ENCODE results near the gene COQ6.
"Not testable (repeated sequence)": the region's sequence is repeated elsewhere in the genome, so short reads cannot be mapped to it uniquely, and the experiment has no call there.

The COQ6 gene

DNA sequence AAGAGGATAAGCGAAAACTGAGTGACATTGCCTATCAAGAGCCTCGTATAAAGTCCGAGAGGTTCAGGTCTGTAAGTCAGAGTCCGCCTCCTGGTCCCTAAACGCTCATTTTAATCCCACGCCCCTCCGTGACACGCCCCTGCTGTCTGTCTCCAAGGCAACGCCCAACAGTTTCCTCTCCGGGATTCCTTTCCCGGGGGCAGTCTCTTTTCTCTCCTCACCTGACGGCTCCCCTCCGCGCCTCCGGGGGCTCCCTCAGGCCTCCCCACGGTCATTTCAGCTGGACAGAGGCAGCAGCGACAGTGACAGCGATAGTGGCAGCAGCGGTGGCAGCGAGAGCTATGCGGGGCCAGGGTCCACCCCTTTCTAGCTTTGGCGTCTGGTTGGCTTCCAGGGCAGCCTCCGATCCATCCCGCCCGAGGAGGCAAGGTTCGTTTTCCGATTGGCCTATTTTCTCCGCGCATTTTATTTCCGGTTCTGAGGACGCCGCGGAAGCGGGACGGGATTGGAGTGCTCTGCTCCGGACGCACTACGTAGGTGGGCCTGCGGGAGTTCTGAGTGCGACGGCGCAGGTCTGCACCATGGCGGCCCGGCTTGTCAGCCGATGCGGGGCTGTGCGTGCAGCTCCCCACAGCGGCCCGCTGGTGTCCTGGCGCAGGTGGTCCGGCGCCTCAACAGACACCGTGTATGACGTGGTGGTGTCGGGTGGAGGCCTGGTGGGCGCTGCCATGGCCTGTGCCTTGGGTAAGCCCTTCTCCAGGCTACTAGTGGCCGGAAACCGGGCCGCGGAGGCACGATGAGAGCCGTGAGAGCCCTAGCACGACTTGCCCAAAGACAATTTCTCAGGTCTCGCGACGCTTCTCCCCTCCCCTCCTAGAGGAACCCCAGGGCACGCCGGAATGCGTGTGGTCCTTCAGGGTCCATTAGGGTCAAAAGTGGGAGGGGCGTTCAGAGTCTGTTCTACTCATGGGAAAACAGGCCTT lies at the start of gene COQ6, which contains the start of gene FAM161B:
Gene COQ6 (plus strand): TSS at position 551 of the 983 bp plus-strand sequence. CDS start 31 bp downstream, at position 582.
Gene FAM161B (minus strand): TSS at position 343 of the 983 bp plus-strand sequence. CDS start 68 bp downstream, at position 275.
- no peaks in the 10 kb centered on the region; the same call in 1 of the 2 replicates for H3K4me1 ChIP-seq (ENCODE audit: control insufficient read depth, insufficient read depth, low read length)
- no peaks in the 10 kb centered on the region for H3K9me3 ChIP-seq (ENCODE audit: control insufficient read depth, insufficient read depth, low read length)
- no peak within 1 kb of the TSS for H3K27ac ChIP-seq (ENCODE audit: low read length)
- peak; percentile 91 for DNase-seq (ENCODE audit: low read depth, low spot score)
- no CpG with 5 or more reads among the region's 70 CpGs for whole genome bisulfite sequencing (ENCODE audit: insufficient coverage, insufficient read length)
- no peaks in the 10 kb centered on the region for H3K36me3 ChIP-seq (ENCODE audit: control insufficient read depth, insufficient read depth, low read length)
- no peaks in the 10 kb centered on the region for H3K27me3 ChIP-seq (ENCODE audit: control insufficient read depth, insufficient read depth, low read length)
- peak within 1 kb of the TSS; percentile 44; the same call in 1 of the 2 replicates for H3K4me3 ChIP-seq (ENCODE audit: low read length)

DNA sequence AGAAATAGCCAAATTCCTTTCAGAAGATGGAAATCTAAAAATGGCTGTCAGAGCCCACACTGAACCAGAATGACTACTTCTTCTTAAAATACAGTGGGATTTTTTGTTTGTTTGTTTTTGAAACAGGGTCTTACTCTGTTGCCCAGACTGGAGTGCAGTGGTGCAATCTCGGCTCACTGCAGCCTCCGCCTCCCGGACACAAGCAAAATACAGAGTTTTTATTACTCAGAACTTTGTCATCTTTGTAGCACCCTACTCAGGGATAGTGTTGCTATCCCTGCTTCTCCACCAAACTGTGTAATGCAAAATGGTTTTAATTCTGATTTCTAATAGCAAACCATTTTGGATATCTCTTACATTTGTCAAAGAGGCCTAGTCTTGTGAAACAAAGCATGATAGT lies 47.1 kb upstream of the COQ6 start:
- H3K4me1 ChIP-seq (ENCODE audit: control insufficient read depth, insufficient read depth, low read length) = no peaks in the 10 kb centered on the region
- H3K27ac ChIP-seq (ENCODE audit: low read length) = no peak overlapping the region
- H3K9me3 ChIP-seq (ENCODE audit: control insufficient read depth, insufficient read depth, low read length) = no peaks in the 10 kb centered on the region
- DNase-seq (ENCODE audit: low read depth, low spot score) = no peak
- H3K36me3 ChIP-seq (ENCODE audit: control insufficient read depth, insufficient read depth, low read length) = peaks cover 11% of the 10 kb centered on the region; the same call in 1 of the 2 replicates
- H3K4me3 ChIP-seq (ENCODE audit: low read length) = no peak overlapping the region
- H3K27me3 ChIP-seq (ENCODE audit: control insufficient read depth, insufficient read depth, low read length) = no peaks in the 10 kb centered on the region
- WGBS (ENCODE audit: insufficient coverage, insufficient read length) = no CpG with 5 or more reads among the region's 3 CpGs

- no peaks in the 10 kb centered on the region for H3K9me3 ChIP-seq (ENCODE audit: control insufficient read depth, insufficient read depth, low read length)
- H3K4me1 ChIP-seq (ENCODE audit: control insufficient read depth, insufficient read depth, low read length) = no peaks in the 10 kb centered on the region
- no peaks in the 10 kb centered on the region for H3K27me3 ChIP-seq (ENCODE audit: control insufficient read depth, insufficient read depth, low read length)
- H3K27ac ChIP-seq (ENCODE audit: low read length) = no peak overlapping the region
- no CpG with 5 or more reads among the region's 1 CpG for WGBS (ENCODE audit: insufficient coverage, insufficient read length)
- no peak overlapping the region for H3K4me3 ChIP-seq (ENCODE audit: low read length)
- H3K36me3 ChIP-seq (ENCODE audit: control insufficient read depth, insufficient read depth, low read length) = peaks cover 12% of the 10 kb centered on the region; the same call in 1 of the 2 replicates
- no peak for DNase-seq (ENCODE audit: low read depth, low spot score)
Measured at GRCh38 chr14:73909681-73910080, 40.4 kb upstream of the COQ6 start.

DNA sequence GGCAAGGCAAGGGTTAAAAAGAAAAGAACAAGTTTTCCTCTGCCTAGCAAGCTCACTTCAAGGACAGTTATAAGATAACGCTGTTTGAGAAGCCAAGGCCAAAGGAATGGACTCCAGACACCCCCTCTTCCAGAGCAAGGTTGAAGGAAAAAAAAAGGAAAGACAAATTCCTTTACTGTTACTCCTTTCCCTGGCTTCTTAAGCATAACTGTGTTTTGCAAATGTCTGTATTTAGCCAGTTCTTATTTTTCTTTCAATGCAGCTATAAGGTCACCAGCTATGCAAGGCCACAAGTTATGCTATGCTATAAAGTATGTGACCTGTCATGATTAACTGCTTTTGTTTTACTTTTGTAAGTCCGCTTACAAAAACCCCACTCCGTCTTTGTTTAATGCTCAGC lies 36.8 kb upstream of the COQ6 start:
- Histone ChIP-seq H3K4me3 (ENCODE audit: low read length) (no peak overlapping the region), H3K27ac (ENCODE audit: low read length) (no peak overlapping the region), H3K36me3 (ENCODE audit: control insufficient read depth, insufficient read depth, low read length) (peaks cover 5% of the 10 kb centered on the region; the same call in 1 of the 2 replicates), H3K4me1 (ENCODE audit: control insufficient read depth, insufficient read depth, low read length) (no peaks in the 10 kb centered on the region), H3K27me3 (ENCODE audit: control insufficient read depth, insufficient read depth, low read length) (no peaks in the 10 kb centered on the region), H3K9me3 (ENCODE audit: control insufficient read depth, insufficient read depth, low read length) (no peaks in the 10 kb centered on the region)
- DNase-seq (ENCODE audit: low read depth, low spot score) = no peak
- WGBS (ENCODE audit: insufficient coverage, insufficient read length) = no CpG with 5 or more reads among the region's 3 CpGs

DNA sequence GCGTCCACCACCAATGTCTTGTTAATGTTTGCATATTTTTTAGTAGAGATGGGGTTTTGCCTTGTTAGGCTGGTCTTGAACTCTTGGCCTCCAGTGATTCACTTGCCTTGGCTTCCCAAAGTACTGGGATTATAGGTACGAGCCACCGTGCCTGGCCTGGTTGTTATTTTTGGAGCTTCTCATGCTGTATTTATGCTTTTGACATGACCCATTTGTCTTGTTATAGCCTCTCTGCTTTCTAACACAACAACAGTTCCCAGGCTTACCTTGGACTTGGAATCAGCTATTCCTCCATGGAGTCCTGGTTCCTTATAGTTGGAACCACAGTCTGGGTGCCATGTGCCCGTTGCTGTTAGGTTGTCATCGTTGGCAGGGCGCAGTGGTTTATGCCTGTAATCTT lies 33.8 kb upstream of the COQ6 start:
- Histone ChIP-seq H3K4me1 (ENCODE audit: control insufficient read depth, insufficient read depth, low read length) (no peaks in the 10 kb centered on the region), H3K9me3 (ENCODE audit: control insufficient read depth, insufficient read depth, low read length) (no peaks in the 10 kb centered on the region), H3K4me3 (ENCODE audit: low read length) (no peak overlapping the region), H3K27ac (ENCODE audit: low read length) (no peak overlapping the region), H3K27me3 (ENCODE audit: control insufficient read depth, insufficient read depth, low read length) (no peaks in the 10 kb centered on the region), H3K36me3 (ENCODE audit: control insufficient read depth, insufficient read depth, low read length) (peaks cover 2% of the 10 kb centered on the region; the same call in 1 of the 2 replicates)
- DNase-seq (ENCODE audit: low read depth, low spot score) = no peak
- WGBS (ENCODE audit: insufficient coverage, insufficient read length) = no CpG with 5 or more reads among the region's 6 CpGs

GRCh38 chr14:73919457-73919856 lies 30.6 kb upstream of the COQ6 start:
- H3K4me3 ChIP-seq (ENCODE audit: low read length); H3K4me1 ChIP-seq (ENCODE audit: control insufficient read depth, insufficient read depth, low read length); H3K9me3 ChIP-seq (ENCODE audit: control insufficient read depth, insufficient read depth, low read length); H3K27me3 ChIP-seq (ENCODE audit: control insufficient read depth, insufficient read depth, low read length); H3K27ac ChIP-seq (ENCODE audit: low read length); DNase-seq (ENCODE audit: low read depth, low spot score): not testable (repeated sequence)
- H3K36me3 ChIP-seq (ENCODE audit: control insufficient read depth, insufficient read depth, low read length) = peaks cover 12% of the 10 kb centered on the region; the same call in 1 of the 2 replicates
- WGBS (ENCODE audit: insufficient coverage, insufficient read length) = no CpG with 5 or more reads among the region's 2 CpGs

- H3K9me3 ChIP-seq (ENCODE audit: control insufficient read depth, insufficient read depth, low read length) = no peaks in the 10 kb centered on the region
Measured at GRCh38 chr14:73924337-73924736, 25.8 kb upstream of the COQ6 start.

GRCh38 chr14:73935666-73936065 lies 14.4 kb upstream of the COQ6 start:
- Histone ChIP-seq H3K4me1 (ENCODE audit: control insufficient read depth, insufficient read depth, low read length) (no peaks in the 10 kb centered on the region), H3K36me3 (ENCODE audit: control insufficient read depth, insufficient read depth, low read length) (no peaks in the 10 kb centered on the region), H3K27me3 (ENCODE audit: control insufficient read depth, insufficient read depth, low read length) (no peaks in the 10 kb centered on the region), H3K9me3 (ENCODE audit: control insufficient read depth, insufficient read depth, low read length) (no peaks in the 10 kb centered on the region), H3K4me3 (ENCODE audit: low read length) (no peak overlapping the region), H3K27ac (ENCODE audit: low read length) (no peak overlapping the region)
- no peak for DNase-seq (ENCODE audit: low read depth, low spot score)
- no CpG with 5 or more reads among the region's 2 CpGs for WGBS (ENCODE audit: insufficient coverage, insufficient read length)

More at GRCh38 chr14:73924337-73924736, 25.8 kb upstream of the COQ6 start:
- H3K27me3 ChIP-seq (ENCODE audit: control insufficient read depth, insufficient read depth, low read length) = no peaks in the 10 kb centered on the region
- H3K36me3 ChIP-seq (ENCODE audit: control insufficient read depth, insufficient read depth, low read length) = peaks cover 18% of the 10 kb centered on the region
- no peaks in the 10 kb centered on the region for H3K4me1 ChIP-seq (ENCODE audit: control insufficient read depth, insufficient read depth, low read length)
- no CpG with 5 or more reads among the region's 5 CpGs for WGBS (ENCODE audit: insufficient coverage, insufficient read length)
- H3K4me3 ChIP-seq (ENCODE audit: low read length) = no peak overlapping the region
- no peak overlapping the region for H3K27ac ChIP-seq (ENCODE audit: low read length)
- DNase-seq (ENCODE audit: low read depth, low spot score) = no peak

DNA sequence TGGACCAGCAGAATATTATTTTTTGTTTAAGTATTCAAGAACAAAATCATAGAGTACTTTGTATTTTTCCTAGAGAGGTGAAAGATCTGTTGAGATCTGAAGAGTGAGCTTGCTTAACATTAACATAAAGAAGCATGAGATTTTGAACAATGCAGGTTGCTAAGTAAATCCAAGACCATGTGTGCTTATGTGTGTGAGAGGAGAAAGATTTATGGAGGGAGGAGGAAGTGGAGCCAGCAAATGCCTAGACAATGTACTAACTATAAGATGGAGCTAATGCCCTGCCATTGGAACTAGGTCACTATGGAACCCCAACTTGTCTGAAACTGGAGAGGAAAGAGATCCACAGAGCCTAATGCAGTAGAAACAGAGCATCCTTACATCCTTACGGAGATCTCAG lies 13.6 kb upstream of the COQ6 start:
- no peak overlapping the region for H3K27ac ChIP-seq (ENCODE audit: low read length)
- no peaks in the 10 kb centered on the region for H3K36me3 ChIP-seq (ENCODE audit: control insufficient read depth, insufficient read depth, low read length)
- no peak for DNase-seq (ENCODE audit: low read depth, low spot score)
- H3K4me1 ChIP-seq (ENCODE audit: control insufficient read depth, insufficient read depth, low read length) = no peaks in the 10 kb centered on the region
- H3K9me3 ChIP-seq (ENCODE audit: control insufficient read depth, insufficient read depth, low read length) = no peaks in the 10 kb centered on the region
- no peak overlapping the region for H3K4me3 ChIP-seq (ENCODE audit: low read length)
- no CpG with 5 or more reads among the region's 1 CpG for WGBS (ENCODE audit: insufficient coverage, insufficient read length)
- H3K27me3 ChIP-seq (ENCODE audit: control insufficient read depth, insufficient read depth, low read length) = no peaks in the 10 kb centered on the region

DNA sequence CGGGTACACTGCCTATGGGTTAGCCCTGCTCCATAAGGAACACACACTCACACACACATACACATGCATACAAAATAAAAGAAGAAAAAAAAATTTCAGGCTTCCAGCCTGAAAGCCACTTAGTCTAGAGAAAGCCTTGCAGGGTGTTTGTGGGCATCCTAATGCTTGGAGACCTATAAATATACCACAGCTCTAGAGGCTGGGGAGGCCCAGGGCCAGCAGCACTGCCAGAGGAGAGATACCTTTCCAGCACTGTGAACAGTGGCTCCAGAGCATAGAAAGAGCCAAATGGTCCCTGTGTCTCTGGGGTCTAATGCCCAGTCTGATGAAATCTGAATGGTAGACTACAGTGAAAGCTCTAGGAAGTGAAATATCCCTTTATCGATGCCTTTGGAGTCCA lies 13.1 kb upstream of the COQ6 start:
- no peaks in the 10 kb centered on the region for H3K36me3 ChIP-seq (ENCODE audit: control insufficient read depth, insufficient read depth, low read length)
- H3K9me3 ChIP-seq (ENCODE audit: control insufficient read depth, insufficient read depth, low read length) = no peaks in the 10 kb centered on the region
- no peak overlapping the region for H3K27ac ChIP-seq (ENCODE audit: low read length)
- H3K27me3 ChIP-seq (ENCODE audit: control insufficient read depth, insufficient read depth, low read length) = no peaks in the 10 kb centered on the region
- no CpG with 5 or more reads among the region's 2 CpGs for WGBS (ENCODE audit: insufficient coverage, insufficient read length)
- DNase-seq (ENCODE audit: low read depth, low spot score) = no peak
- H3K4me3 ChIP-seq (ENCODE audit: low read length) = no peak overlapping the region
- H3K4me1 ChIP-seq (ENCODE audit: control insufficient read depth, insufficient read depth, low read length) = no peaks in the 10 kb centered on the region
